GM18505 (cell line): ENCODE results near the gene CSGALNACT2.

ENCODE experiments used
- ATAC-seq: cut with Tn5 transposase; IDR thresholded peaks from one replicate; pipeline ENCODE4 v1.9.1; 2021; ENCODE audit not compliant: unreplicated experiment
- POLR2A ChIP-seq: IDR thresholded peaks from 4 replicates; pipeline ENCODE4 v1.6.1; 2011; ENCODE audit warnings: borderline replicate concordance; ENCODE audit not compliant: insufficient read depth, insufficient read length; ENCODE audit errors: extremely low read depth

CSGALNACT2 gene

DNA sequence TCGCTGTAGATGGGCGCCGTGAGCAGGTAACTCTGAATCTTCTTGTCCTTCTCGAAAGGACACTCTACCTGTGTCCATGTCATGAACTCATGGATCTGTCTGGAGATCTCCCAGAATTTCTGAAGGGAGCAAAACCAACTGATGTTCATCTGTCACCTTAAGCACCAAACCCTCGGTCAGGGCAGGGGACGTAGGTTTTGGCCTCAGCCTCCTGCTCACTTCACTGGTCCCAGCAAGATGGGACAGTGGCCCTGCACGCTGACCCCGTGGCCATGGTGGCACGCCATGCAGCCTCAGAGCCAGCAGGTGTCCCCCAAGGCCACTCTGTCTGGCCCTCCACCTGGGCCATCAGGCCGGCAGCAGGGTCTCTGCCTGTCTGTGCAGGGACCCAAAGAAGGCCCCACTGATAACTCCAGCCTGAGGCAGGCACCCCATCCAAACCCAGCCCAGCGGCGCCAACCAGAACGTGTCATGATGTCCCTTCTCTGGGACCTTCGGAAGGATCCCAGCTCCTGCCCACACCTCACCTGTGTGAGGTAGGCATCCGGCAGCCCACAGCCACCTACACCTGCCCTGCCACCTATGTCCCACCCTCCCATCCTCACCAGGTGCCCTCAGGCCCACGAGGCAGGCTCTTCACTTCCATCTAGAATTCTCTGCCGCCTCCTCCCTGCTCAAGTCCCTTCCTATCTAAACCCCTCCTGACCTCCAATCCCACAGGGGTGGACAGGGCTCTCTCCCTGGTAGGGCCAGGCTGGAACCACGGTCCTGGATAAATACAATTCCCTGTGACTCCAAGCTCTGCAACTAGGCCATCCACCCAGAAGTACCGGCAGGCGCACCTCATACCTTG lies 59.0 kb downstream of the CSGALNACT2 start:
- no peak for TF ChIP-seq POLR2A
- ATAC-seq = no peak

DNA sequence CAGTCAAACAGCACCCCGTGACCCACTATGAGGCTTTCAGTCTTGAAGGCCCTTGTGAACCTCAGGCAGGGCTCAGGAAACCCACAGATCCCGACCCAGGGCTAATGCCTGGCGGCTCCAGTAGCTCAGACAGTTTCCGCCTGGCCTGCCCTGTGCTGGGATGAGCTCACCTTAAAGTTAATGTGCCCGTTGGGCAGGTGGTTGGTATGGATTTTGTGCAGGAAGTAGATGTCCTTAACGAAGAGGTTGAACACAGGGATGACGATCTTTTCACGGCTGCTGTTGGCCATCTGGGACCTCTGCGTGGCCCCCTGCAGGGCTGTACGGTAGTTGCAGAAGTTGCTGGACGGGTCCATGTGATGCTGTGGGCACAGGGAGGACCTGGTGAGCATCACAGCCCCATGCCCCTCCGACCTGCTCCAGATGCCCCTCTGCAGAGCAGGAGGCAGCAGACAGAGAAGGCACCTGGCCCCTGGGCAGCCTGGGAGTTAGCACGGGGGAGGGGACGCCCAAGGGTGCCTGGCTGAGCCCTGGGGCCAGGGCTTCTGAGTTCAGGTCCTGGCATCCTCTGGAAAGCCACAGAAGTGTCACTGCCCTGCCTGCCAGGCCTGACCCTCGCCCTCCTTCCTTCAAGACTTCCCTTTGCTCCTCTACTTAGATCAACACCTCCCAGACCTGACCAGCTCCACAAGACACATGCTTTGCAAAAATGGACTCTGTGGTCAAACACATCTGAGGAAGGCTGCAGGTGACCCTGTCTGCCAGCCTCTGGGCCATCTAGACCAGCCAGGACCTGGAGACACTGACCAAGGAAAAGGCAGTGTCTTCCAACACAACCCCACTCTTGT lies 59.8 kb downstream of the CSGALNACT2 start:
- TF ChIP-seq POLR2A = no peak
- ATAC-seq = no peak

DNA sequence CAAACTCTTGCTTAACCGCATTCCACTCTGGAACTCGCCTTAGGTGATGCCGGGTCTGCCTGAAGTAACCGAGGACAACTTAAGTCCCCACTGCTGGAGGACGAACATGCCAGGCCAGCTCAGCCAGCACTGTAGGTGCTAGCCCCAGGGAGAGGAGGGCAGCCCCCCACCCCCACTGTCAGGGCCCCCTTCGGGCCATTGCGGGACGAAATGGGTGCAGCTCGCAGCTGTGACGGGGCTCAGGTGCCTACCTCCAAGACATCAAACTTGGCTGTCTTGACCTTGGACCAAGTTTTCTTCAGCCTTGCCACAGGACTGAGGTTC lies 60.4 kb downstream of the CSGALNACT2 start:
- no peak for TF ChIP-seq POLR2A
- ATAC-seq = no peak

DNA sequence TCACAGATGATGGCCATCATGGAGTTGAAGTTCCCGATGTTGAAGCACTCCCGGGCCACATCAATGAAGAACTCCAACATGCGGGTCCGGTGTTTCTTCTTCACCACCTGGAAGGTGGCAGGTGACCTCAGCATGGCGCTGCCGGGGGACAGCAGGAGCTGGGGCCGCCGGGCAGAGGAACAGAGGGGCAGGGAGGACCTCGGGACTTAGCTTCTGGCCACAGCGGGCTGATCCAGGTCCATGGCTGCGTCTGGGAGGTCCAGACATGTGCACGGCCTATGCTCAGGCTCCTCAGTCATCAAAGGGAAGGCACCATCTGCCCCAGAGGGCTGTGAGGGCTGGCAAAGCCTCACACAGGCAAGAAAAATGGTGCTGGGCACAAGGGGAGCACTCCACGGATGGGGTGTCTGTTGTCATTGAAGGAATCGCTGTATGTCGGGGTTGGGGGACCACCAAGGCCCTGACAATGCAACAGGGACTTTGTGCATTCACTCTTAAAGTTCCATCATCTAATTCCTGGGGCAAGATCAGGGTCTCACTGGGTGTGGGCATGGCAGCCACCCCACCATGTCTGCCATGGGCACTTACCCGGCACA lies 60.9 kb downstream of the CSGALNACT2 start:
- no peak for TF ChIP-seq POLR2A
- ATAC-seq = no peak

DNA sequence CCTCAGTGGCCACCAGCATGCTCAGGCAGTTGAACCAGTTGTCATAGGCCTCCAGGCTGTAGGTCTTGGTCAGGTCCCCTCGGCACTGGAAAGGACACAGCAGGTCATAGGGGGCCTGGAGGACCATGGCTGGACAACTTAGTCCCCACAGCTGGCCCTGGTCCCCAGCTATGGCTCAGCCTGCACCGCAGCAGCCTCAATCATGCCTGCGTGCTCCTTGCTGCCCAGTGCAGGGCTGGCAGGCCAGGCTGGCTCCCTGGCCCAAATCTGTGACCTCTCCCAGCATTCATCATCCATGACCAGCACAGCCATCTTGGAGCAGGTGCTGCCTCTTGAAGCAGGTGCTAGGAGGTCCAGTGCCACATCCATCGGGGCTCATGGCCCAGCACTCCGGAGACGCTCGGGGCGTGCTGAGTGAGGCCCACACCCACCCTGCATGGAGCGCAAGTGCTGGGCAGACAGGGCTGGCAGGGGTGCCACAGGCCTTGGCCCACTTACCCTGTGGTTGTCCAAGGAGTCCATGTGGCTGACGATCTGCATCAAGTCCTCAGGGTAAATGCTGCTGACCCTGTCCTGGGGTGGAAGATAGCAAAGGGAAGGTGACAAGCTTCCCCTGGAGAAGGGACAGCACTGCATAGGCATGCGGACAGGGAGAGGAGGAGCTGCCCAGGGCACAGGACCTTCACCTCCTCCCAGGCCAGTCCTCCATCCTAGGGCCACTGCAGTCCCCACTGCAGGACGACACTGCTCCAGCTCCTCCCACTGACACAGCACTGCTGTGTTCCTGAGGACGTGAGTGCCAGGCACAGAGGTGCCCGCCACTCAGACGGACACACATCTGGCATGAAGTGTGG lies 61.7 kb downstream of the CSGALNACT2 start:
- no peak for ATAC-seq
- TF ChIP-seq POLR2A = no peak

DNA sequence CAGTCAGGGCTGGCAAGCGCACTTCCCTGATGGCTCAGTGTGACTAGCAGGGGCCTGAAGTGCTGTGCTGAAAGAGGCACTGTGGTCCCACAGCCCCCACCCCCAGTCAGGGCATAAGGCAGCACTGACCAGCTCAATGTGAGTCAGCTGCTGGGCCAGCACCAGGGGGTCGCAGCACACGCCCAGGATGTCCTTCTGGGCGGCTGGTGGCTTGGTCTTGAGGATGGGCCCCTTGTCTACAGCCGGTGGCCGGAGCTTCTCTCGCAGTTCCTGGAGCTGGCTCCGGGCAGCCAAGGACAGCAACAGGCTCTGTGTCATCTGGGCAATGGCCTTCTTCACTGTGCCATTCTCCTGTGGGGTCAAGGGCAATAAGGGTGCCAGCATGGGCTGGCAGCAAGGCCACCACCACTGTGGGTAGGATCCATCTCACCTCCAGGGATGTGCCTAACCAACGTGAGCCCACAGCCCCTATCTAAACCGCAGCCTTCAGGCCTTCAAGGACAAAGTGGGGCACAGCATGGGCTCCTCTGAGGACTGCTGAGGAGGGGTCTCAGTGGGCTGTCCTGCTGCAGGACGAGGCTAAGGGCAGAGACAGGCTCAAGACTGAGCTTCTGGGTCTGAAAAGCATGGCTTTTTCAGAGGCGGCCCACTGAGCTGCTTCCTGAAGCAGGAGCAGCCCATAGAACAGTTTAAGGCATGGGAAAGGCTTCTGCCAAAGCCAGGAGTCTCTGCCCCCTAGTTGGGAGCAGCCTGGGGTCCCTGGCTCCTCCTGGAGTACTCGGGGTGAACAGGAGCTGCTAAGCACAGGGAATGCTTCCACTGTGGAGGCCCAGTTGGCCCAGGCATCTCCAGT lies 62.5 kb downstream of the CSGALNACT2 start:
- no peak for ATAC-seq
- no peak for TF ChIP-seq POLR2A

DNA sequence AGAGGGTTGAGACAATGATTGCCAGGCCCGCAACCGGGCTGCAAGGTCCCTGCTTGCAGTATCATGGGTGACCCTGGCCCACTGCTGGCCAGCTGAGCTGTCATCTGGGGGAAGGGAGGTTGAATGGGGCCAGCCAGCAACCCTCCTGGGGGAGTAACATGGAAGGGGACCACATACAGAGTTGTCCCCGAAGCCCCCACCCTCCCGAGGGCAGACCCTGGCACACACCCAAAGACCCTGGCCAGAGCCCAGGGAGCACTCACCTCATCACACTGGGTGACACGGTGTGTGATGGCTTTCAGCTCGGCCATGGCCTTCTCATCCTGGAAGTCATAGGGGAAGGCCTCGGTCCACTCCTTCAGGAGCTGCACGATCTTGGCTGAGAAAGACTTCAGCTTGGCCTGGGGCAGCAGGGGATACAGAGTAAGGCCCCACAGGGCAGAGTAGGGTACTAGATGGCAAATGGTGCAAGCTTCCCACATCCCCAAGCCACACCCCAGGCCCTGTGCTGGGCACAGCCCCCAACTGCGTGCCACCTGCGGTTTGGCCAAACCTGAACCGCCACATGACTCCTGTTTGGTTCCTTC lies 63.4 kb downstream of the CSGALNACT2 start:
- no peak for ATAC-seq
- no peak for TF ChIP-seq POLR2A

DNA sequence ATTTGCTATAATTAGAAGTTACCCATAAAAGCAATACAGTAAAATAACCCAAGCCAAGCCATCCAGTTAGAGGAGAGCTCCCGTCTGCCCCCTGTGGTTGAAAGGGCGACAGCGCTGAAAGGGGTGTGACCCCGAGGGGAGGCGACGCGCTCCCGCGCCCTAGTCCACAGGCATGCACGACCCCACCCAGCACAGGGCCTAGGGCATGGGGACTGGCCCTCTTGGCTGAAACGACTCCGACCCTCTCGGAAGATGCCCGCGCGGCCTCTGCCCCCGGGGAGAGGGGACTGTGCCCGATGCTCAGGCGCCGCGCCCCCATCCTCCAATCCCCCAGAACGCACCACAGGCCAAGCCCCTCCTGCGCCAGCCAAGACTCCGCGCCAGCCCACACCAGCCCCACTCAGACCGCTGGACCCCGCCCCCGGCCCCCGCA lies 64.0 kb downstream of the CSGALNACT2 start:
- peak; percentile 49 for ATAC-seq
- no peak for TF ChIP-seq POLR2A

DNA sequence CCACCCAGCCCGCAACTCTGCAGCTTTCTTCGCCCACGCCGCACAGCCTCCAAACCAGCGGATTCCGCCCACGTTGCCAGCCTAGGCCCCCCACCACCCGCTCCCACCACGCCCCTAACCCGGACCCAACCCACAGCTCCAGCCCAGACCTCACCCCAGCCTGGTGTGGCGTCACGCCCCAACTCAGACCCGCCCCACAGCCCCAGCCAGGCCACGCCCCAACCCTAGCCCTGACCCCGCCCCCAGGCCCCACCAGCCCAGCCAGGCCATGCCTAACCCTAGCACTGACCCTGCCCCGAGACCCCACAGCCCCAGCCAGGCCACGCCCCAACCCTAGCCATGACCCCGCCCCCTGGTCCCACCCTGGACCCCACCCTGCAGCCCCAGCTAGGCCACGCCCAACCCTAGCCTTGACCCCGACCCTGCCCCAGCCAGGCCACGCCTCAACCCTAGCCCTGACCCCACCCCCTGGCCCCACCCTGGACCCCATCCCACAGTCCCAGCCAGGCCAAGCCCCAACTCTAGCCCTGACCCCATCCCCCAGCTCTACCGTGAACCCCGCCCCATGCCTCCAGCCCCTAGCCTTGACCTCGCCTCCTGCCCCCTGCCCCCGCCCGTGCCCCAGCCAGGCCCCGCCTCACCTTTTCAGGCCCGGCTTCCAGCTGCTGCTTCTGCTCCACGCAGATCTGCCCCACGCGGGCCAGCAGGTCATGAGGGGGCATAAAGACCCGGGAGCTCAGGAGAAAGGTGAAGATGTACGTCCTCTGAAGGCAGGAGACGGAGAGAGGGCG lies 64.6 kb downstream of the CSGALNACT2 start:
- peak; percentile 36 for ATAC-seq
- no peak for TF ChIP-seq POLR2A

DNA sequence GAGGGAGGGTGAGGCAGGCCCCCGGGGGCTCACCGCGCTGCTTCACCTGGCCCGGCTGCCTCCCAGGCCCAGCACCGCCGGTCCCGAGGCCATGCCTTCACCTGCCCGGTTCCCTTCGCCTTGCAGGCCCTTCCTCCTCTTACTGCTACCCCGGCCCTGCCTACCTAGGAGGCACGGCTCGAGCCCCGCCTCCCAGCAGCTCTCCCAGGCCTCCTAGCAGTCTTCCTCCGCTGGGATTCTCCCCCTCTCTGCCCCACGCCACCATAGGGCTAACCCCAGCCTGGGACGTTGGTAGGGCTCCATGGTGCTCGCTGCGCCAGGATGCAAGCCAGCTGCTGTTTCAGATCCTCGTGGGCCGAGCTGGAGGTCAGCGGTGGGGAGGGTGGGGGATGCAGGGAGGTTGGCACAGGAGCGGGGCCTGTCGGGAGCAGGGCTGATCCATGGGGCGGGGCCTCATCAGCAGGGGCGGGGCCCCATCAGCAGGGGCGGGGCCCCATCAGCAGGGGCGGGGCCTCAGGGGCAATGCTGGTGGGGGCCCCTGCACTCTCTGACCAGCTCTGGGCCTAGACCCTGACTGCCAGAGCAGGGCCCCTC lies 65.3 kb downstream of the CSGALNACT2 start:
- ATAC-seq = peak; percentile 30
- TF ChIP-seq POLR2A = no peak
